OCI-LY1 (cell line): ENCODE results near the gene B3GAT2.

Experiments
- CTCF ChIP-seq: fragments of 200-600 bp; sonication (generic), shearing (Covaris generic); IDR thresholded peaks from 2 replicates; pipeline ENCODE4 v1.5.1; 2017; ENCODE audit warnings: mild to moderate bottlenecking, antibody characterized with exemption, low read length, moderate library complexity, mixed read lengths
- EZH2 ChIP-seq: fragments of 200-600 bp; sonication (generic), shearing (Covaris generic); IDR thresholded peaks from 2 replicates; pipeline ENCODE4 v1.8.0; 2017; ENCODE audit warnings: borderline replicate concordance, mixed run types, mild to moderate bottlenecking, antibody characterized with exemption, low read length, moderate library complexity, mixed read lengths

GRCh38 chr6:70889270-70889669, 67.6 kb downstream of the B3GAT2 start:
- TF ChIP-seq CTCF (no peak), EZH2 (no peak)
